ENCODE data around the gene ACP7. TPM values are rescaled to one million over a fixed set of nuclear protein-coding genes. Genes with fewer than 3 reads are reported as not detected.

Gene ACP7
- total RNA-seq, 1 experiment from 2014 or later: 0.11 TPM

DNA sequence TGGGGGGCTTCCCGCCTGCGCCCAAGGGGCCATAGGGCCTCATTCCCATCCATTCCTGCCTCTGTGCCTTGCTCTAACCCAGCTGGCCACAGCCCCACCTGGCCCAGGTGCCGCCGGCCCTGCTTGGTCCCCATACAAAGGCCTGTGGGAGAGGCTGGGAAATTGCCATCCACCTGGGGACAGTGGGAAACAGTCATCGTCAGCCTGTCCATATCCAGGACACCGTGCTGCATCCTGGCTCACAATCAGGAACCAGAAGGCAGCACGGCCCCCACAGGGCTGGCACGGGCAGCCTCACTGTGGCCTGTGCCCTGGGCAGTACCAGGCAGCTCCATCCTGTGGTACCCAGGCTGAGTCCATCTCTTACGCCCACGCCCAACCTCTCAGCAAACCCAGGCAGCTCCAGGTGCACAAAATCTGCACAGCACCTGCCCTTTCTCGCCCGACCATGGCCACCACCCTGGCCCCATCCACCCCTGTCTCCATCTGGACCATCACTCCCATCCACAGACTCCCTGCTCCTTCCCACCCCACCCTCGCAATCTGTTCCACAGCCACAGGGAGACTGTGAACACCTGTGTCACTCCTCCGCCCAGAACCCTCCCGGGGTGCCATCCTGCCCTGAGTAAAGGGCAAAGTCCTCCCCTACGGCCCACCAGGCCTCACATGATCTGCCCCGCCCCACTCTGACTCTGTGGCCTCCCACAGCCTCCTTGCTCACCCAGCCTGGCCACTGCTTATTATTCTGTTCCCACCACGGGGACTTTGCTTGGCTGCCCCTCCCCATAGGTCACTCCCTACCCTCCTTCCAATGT lies 30.7 kb upstream of the ACP7 start:
- Mint-ChIP-seq H3K9me3 (peaks cover 15% of the 10 kb centered on the region), H3K27ac (no peak overlapping the region), H3K4me1 (no peaks in the 10 kb centered on the region), H3K27me3 (ENCODE audit: low read depth) (peaks cover 12% of the 10 kb centered on the region), H3K36me3 (no peaks in the 10 kb centered on the region), H3K4me3 (no peak overlapping the region)
- ChIA-PET CTCF (interaction anchor here (0.7 to 4.6 kb wide), 5 partner anchors 15 to 274 kb away, joined by 3 to 28 read pairs (median 3); partner anchors contain the start of gene NCCRP1), POLR2A (no interaction called here)
- 0 out of 2 replicates have a peak, but pooled peaks have one; percentile 20 for TF ChIP-seq GABPB1 (CRISPR knock-in tag; IDR thresholded peaks at IDR 0.05)
- TF ChIP-seq OVOL2 (CRISPR knock-in tag; IDR thresholded peaks at IDR 0.05; ENCODE audit: borderline replicate concordance): no peak
- TF ChIP-seq FOXJ3 (CRISPR knock-in tag; IDR thresholded peaks at IDR 0.05; ENCODE audit: borderline replicate concordance): no peak
- no peak for ATAC-seq
- no peak for DNase-seq (ENCODE audit: low spot score)

GRCh38 chr19:39054091-39054470 lies 30.1 kb upstream of the ACP7 start:
- Mint-ChIP-seq H3K4me1 (no peaks in the 10 kb centered on the region), H3K27me3 (ENCODE audit: low read depth) (peaks cover 8% of the 10 kb centered on the region), H3K9me3 (peaks cover 13% of the 10 kb centered on the region), H3K36me3 (no peaks in the 10 kb centered on the region), H3K27ac (no peak overlapping the region), H3K4me3 (no peak overlapping the region)
- DNase-seq (ENCODE audit: low spot score) (no peak), ATAC-seq (no peak)
- TF ChIP-seq MLX (CRISPR knock-in tag; IDR thresholded peaks at IDR 0.05) (no peak), ELF4 (CRISPR knock-in tag; IDR thresholded peaks at IDR 0.05; ENCODE audit: low read depth) (no peak), NR3C1 (CRISPR knock-in tag; conservative IDR thresholded peaks at IDR 0.05; ENCODE audit: low read depth) (no peak), ERG (CRISPR knock-in tag; IDR thresholded peaks at IDR 0.05) (no peak), NR1H2 (CRISPR knock-in tag; IDR thresholded peaks at IDR 0.05) (no peak), TEAD4 (CRISPR knock-in tag; IDR thresholded peaks at IDR 0.05) (no peak)
- ChIA-PET CTCF (interaction anchor here (0.7 to 1.2 kb wide), 3 partner anchors 92 to 274 kb away, joined by 3 read pairs; partner anchors contain the start of gene NCCRP1), POLR2A (no interaction called here)

DNA sequence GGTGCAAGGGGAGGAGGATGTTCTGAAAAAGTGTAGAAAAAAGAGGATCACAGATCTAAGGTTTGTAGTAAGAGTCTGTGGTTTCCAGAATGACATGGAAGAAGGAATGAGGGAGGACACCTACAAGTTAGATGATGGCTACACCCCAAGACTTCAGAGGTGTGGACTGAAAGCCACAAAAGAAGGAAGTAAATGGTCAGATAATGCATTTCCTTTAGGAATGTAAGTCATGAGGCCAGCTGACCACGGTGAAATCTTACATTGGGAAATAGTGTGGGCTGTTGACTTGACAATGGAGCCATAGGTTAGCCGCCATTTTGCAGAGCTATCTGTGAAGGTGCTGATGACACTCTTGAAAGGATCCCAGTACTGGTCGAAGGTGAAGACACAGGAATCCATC lies 26.6 kb upstream of the ACP7 start:
- no peaks in the 10 kb centered on the region for H3K4me1 Mint-ChIP-seq
- ChIA-PET CTCF (no interaction called here), POLR2A (interaction anchor here (0.6 kb wide), 1 partner anchor 132 kb away, joined by 4 read pairs; no protein-coding TSS in a partner anchor)
- ATAC-seq: no peak
- no peaks in the 10 kb centered on the region for H3K36me3 Mint-ChIP-seq
- peaks cover 7% of the 10 kb centered on the region for H3K27me3 Mint-ChIP-seq (ENCODE audit: low read depth)
- TF ChIP-seq CTCF (IDR thresholded peaks at IDR 0.05) (no peak), ZNF423 (CRISPR knock-in tag; IDR thresholded peaks at IDR 0.05) (no peak), JAZF1 (CRISPR knock-in tag; IDR thresholded peaks at IDR 0.05) (no peak), ZBTB43 (CRISPR knock-in tag; IDR thresholded peaks at IDR 0.05) (no peak), NFYB (CRISPR knock-in tag; conservative IDR thresholded peaks at IDR 0.05; ENCODE audit: low read depth) (no peak)
- DNase-seq (ENCODE audit: low spot score): no peak
- peaks cover 11% of the 10 kb centered on the region for H3K9me3 Mint-ChIP-seq
- H3K27ac Mint-ChIP-seq: no peak overlapping the region
- H3K4me3 Mint-ChIP-seq: no peak overlapping the region

- CTCF ChIA-PET: no interaction called here
- Mint-ChIP-seq H3K27me3 (ENCODE audit: low read depth) (peaks cover 7% of the 10 kb centered on the region), H3K4me1 (no peaks in the 10 kb centered on the region), H3K9me3 (peaks cover 10% of the 10 kb centered on the region), H3K4me3 (no peak overlapping the region), H3K27ac (no peak overlapping the region), H3K36me3 (no peaks in the 10 kb centered on the region)
- TF ChIP-seq FOXK1 (CRISPR knock-in tag; IDR thresholded peaks at IDR 0.05): no peak
- TF ChIP-seq E2F1 (CRISPR knock-in tag; IDR thresholded peaks at IDR 0.05): no peak
- no peak for TF ChIP-seq ATF1 (CRISPR knock-in tag; IDR thresholded peaks at IDR 0.05)
- no peak for TF ChIP-seq NR1H2 (CRISPR knock-in tag; IDR thresholded peaks at IDR 0.05)
- TF ChIP-seq TEAD4 (CRISPR knock-in tag; IDR thresholded peaks at IDR 0.05): no peak
- no peak for TF ChIP-seq ERG (CRISPR knock-in tag; IDR thresholded peaks at IDR 0.05)
- no peak for TF ChIP-seq ZNF671 (CRISPR knock-in tag; IDR thresholded peaks at IDR 0.05)
- TF ChIP-seq CTCF (IDR thresholded peaks at IDR 0.05): no peak
- POLR2A ChIA-PET: no interaction called here
- no peak for ATAC-seq
- no peak for DNase-seq (ENCODE audit: low spot score)
Measured at GRCh38 chr19:39059302-39059701, 24.9 kb upstream of the ACP7 start.
